Measurements from ENCODE around the gene RGS12.

GRCh38 chr4:3339577-3339976 is 46.8 kb downstream of the RGS12 start:
- no peak for TF ChIP-seq CTCF (IDR thresholded peaks at IDR 0.05)
- no peak for TF ChIP-seq POLR2AphosphoS5 (IDR thresholded peaks at IDR 0.05; ENCODE audit: low read depth, low read length)
- TF ChIP-seq GABPA (IDR thresholded peaks at IDR 0.05; ENCODE audit: low read depth) = no peak
- no peak for TF ChIP-seq CHD2 (IDR thresholded peaks at IDR 0.05; ENCODE audit: low read length, partially characterized antibody)
- no peak for TF ChIP-seq ELF1 (IDR thresholded peaks at IDR 0.05)
- no peak for TF ChIP-seq USF1 (IDR thresholded peaks at IDR 0.05; ENCODE audit: borderline replicate concordance, low read depth)
- TF ChIP-seq SMC3 (IDR thresholded peaks at IDR 0.05; ENCODE audit: low read depth, low read length) = no peak
- no peak for TF ChIP-seq FOSL2 (IDR thresholded peaks at IDR 0.05; ENCODE audit: borderline replicate concordance, low read depth)
- TF ChIP-seq GATA2 (CRISPR knock-in tag; IDR thresholded peaks at IDR 0.05) = no peak
- no peak for TF ChIP-seq EP300 (IDR thresholded peaks at IDR 0.05; ENCODE audit: borderline replicate concordance in 1 of 2, low read depth in 1 of 2, low read length in 1 of 2)
- no peak for TF ChIP-seq NRF1 (IDR thresholded peaks at IDR 0.05; ENCODE audit: low read depth, low read length)
- no peak for TF ChIP-seq REST (IDR thresholded peaks at IDR 0.05; ENCODE audit: low read depth, low read length)

Measured in SK-N-SH (cell line).